NCI-H128 (cell line): ENCODE results near the gene SMIM33.
"Not testable (repeated sequence)": the region's sequence is repeated elsewhere in the genome, so short reads cannot be mapped to it uniquely, and the experiment has no call there.

Experiments used
- DNase-seq: peaks from one replicate; lab custom pipeline; 2025; ENCODE audit not compliant: unreplicated experiment; lab: John Stamatoyannopoulos, UW

SMIM33 gene

DNA sequence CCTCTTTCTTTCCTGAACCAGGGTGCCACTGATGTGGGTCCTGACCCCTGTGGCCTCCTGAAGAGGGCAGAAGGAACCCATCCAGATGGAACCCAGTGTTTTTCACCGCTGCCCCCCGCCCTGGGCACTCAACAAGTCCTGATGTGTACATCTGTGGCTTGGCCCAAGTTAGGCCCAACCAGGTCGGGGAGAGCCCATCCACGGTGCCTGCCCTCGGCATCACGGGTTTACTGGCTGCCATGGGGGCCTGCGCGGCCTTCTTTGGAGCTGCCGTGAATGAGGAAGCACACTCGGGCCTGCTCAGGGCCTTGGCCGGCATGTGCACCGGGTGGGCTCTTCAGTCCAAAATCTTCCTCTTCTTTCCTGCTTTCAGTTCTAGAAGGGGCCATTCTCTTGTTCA lies 14.0 kb upstream of the SMIM33 start:
- no peak for DNase-seq

DNA sequence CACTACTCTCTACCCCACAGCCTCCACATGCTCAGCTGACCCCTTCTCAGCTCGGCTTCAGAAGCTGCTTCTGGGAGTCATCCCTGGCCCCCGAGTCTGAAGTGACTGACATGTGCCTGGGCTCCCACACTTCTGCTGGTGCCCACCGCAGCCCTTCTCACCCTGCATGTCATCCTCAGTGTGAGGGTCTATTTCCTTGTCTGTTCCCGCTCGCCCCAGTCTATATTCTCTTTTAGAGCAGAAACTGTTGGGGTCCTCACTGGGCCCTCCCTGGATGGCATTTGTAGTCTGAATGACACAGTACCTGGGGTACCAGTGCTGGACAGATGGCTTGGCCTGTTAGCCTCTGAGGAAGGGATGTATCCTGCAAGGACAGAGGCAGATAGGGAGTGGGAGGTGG lies 13.6 kb upstream of the SMIM33 start:
- DNase-seq: no peak

DNA sequence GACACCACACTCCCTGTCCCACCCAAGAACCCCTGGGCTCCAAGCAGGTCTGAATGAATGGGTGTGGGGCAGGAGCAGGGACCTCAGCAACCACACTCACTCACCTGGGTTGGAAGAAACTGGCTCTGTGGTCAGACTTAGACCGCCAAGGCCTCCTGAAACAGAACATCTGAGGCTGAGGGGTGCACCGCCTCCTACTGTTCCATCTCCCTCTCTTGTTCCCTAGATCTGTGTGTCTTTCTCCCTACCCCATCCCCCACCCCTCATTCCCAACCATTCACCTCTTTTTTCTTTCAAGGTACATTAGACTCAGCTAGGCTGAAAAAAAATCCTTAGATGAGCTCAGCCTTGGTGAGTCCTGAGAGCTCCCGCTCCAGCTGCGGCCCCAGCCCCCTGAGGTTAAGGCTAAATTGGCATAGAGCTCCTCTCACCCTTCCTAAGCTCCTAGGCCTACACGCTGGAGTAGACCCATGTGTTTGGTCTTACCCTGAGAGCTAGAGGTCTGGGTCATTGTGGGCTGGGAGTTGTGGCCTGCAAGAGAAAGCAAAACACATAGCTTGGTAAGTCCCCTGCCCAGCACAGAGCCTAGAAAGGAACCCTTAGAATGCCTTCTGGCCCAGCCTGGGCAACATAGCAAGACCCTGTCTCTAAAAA lies 13.0 kb upstream of the SMIM33 start:
- no peak for DNase-seq

GRCh38 chr5:139458580-139459407 lies 12.0 kb upstream of the SMIM33 start:
- DNase-seq: no peak

DNA sequence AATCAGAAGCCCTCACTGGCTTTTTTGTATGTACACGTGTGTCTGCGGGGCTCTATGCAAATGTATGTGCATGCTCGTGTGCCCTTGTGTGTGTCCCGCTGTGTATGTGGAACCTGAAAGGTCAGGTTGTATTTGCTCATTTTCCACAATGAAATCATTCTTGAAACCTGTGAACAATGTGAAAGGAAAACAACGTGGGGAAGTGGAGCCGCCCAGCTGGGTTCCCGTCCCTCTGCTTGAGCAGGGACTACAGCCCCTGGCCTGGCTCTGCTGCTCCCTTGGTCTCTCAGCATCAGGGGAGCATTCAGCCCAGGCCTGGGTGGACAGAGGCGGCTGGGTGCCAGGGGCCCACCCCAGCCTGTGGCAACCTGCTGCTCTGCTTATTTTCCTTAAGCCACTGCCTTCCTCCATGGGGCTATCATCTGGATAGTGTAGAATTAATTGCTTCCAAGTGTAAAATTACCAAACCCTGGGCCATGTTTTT lies 11.3 kb upstream of the SMIM33 start:
- DNase-seq: no peak

- DNase-seq: no peak
Observed at GRCh38 chr5:139460455-139460854, 10.3 kb upstream of the SMIM33 start.

DNA sequence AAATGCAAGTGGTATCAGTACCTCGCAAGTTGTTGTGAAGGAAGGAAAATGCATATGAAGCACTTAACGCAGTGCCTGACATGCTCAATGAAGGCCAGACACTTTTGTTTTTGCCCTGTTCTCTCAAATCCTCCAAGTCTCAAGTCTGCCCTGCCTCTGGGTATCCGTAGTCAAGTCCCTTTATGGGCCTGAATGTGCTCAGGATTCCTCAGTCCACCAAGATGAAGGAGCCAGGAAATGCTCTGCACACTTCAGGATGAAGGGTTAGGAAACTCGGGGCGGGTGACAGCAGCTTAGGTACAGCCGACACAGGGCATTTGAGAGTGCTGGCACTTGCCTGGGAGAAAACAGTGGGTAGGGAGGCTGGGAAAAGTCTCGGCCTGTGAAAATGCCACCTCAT lies 9.6 kb upstream of the SMIM33 start:
- no peak for DNase-seq

GRCh38 chr5:139461698-139462097 lies 9.1 kb upstream of the SMIM33 start:
- DNase-seq: no peak

DNA sequence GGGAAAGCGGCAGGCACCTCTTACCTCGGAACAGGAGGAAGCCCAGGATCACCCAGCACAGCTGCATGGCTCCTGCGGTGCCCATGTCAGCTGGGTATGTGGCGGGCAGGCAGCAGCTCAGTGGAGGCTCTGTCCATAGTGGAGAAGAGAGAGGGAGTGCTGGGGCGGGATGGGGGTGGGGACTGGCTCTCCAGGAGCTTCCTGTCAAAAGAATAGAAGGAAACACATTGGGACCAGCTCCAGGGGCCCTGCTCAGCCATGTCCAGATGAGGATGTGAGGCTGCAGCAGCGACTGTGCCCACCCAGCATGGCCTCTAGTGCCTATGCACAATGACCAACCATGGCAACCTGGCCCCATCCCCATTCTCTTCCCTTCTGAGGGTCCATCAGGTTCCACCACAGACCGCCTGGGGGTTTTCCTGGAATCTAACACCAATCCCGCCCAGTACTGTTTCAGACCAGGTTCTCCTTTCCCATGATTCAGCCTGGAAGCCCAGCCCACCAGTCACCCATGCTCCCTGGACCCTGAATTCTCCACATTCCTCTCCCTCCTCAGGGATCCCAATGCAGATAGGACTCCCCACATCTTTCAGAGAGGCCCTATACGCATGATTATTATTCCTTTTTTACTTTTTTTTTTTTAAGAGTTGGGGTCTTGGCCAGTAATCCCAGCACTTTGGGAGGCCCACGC lies 8.1 kb upstream of the SMIM33 start, which contains the start of gene ECSCR:
TSS of gene ECSCR (minus strand) at position 158 of the 691 bp plus-strand sequence. CDS start at position 85, 73 bp downstream.
- no peak for DNase-seq

- no peak for DNase-seq
Observed at GRCh38 chr5:139468421-139468931, 2.3 kb upstream of the SMIM33 start.

- DNase-seq: no peak
Observed at GRCh38 chr5:139472386-139473030, 1.7 kb downstream of the SMIM33 start.

GRCh38 chr5:139473105-139473504 lies 2.3 kb downstream of the SMIM33 start:
- DNase-seq: no peak

- DNase-seq: no peak
Observed at GRCh38 chr5:139473565-139473964, 2.8 kb downstream of the SMIM33 start.

GRCh38 chr5:139474890-139475791 lies 4.3 kb downstream of the SMIM33 start:
- DNase-seq: no peak

DNA sequence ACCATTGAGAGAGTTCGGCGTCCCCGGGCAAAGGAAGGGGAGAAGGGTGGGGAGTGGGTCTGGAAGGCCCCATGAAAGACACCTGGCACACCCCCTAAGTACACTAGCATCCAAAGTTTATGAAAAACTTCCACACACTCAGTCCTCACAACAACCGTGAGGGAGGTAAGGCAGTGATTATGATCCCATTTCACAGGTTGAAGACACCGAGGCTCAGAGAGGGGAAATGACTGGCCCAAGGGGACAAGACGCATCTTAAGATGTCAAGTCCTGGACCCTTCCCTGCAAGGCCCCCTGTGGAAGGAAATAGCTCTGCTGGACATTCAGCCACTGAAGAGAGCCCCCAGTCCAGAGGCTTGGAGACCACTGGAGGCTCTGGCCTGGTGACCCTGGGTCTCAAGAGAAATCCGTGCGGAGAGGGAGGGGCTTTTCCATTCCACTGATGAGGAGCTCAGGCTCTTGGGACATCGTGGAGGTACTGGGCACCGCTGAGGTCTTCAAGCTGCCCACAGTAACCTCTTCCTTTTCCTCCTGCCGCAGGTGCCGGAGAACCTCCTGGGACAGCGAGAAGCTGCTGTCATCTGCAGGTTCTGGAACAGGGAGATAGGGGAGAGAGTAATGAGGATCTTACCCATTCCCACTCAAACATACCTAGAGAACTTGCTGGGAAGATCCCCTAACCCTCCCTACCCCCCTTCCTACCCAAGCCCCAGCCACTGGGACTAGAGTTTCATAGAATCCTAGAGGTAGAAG lies 5.2 kb downstream of the SMIM33 start:
- DNase-seq: no peak

DNA sequence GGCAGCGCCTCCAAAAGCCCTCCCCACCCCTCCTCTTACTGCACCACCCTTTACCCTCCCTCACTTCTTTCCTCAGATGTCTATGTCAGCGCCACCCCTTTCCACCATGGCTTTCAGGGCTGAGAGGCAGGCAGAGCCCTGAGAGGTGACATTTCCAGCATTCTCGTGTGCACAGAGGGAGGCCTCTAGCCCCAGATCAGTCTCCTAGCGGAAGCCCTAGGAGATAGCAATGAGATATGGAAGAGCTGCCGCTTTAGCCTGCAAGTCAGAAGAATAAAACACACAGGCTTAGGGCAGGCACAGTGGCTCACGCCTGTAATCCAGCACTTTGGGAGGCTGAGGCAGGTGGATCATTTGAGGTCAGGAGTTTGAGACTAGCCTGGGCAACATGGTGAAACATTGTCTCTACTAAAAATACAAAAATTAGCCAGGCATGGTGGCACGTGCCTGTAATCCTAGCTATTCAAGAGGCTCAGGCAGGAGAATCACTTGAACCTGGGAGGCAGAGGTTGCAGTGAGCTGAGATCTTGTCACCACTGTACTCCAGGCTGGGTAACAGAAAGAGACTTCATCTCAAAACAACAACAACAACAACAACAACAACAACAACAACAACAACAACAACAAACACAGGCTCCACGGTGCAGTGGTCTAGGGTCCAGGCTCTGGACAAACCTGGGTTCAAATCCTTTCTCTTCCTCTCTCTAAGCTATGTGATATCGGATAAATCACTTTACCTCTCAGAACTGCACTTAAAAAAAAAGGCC lies 8.0 kb downstream of the SMIM33 start:
- DNase-seq: not testable (repeated sequence)

- not testable (repeated sequence) for DNase-seq
Observed at GRCh38 chr5:139479729-139480128, 8.9 kb downstream of the SMIM33 start.

DNA sequence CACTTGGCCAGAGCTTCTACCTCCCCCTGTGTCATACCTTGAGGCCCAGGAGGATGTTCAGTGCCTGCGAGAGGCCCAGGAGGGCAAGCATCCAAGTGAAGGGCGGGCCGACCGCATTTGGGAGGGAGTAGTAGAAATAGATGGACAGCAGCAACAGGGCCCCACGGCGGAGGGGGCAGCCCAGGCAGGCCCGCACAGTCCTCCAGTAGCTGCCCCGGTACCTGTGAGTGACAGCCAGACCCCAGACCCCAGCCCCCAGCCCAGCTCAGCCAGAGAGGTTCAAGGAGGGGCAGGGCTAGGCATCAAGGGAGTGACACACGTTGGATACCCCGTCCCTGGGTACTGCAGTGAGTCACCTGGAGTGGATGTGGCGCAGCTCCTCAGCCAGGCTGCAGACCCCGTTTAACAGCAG lies 10.3 kb downstream of the SMIM33 start:
- no peak for DNase-seq
